ENCODE results near the gene ESD.

GRCh38 chr13:46804391-46804815 is 7.4 kb upstream of the ESD start:
- TF ChIP-seq CTCF (IDR thresholded peaks at IDR 0.05), result no peak
- TF ChIP-seq EP300 (IDR thresholded peaks at IDR 0.05), result no peak
- no peak for TF ChIP-seq POLR2A (IDR thresholded peaks at IDR 0.05)

Data from tibial nerve (tissue), 4 donors.